ENCODE measurements around the gene UBE3D.

UBE3D gene

DNA sequence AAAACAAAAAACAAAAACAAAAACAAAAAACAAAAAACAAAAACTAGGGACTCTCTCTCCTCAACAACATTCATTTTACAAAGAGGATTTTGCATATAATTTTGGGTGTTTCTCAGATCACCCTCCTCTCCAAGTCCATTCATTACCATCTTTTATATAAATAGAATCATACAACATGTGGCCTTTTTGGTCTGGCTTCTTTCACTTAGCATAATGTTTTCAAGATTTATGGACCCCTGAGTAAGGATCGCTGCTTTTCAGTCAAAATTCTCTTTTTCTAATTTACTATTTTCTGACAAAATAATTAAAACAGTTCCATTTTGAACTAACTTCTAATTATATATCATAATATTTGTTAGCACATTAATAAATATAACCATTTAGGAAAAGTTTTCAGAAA, 94.8 kb downstream of the UBE3D start:
- TF ChIP-seq CTCF (IDR thresholded peaks at IDR 0.05): no peak

DNA sequence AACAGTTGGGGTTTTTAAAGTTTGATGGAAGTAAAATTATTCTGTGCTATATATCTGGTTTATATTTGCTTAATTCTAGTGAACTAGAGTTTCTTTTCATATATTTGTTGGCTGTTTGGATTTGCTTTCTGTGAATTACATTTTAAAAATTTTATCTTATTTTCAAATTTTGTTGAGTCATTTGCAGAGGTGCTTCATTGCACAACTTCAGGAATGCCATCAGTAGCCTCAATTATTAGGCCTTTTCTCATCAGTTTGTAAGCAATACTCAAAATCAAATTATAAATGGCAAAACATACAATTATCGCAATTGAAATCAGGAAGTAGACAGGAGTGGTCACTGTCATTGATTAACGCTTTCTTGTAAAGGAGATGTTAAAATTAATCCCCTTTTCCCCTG, 96.9 kb downstream of the UBE3D start:
- TF ChIP-seq CTCF (IDR thresholded peaks at IDR 0.05): no peak

- no peak for TF ChIP-seq CTCF (IDR thresholded peaks at IDR 0.05)
Measured at GRCh38 chr6:82963191-82963925, 102.3 kb downstream of the UBE3D start.

- TF ChIP-seq CTCF (IDR thresholded peaks at IDR 0.05): no peak
Measured at GRCh38 chr6:82959385-82959941, 106.2 kb downstream of the UBE3D start.

- no peak for TF ChIP-seq CTCF (IDR thresholded peaks at IDR 0.05)
Measured at GRCh38 chr6:82958551-82958950, 107.1 kb downstream of the UBE3D start.

DNA sequence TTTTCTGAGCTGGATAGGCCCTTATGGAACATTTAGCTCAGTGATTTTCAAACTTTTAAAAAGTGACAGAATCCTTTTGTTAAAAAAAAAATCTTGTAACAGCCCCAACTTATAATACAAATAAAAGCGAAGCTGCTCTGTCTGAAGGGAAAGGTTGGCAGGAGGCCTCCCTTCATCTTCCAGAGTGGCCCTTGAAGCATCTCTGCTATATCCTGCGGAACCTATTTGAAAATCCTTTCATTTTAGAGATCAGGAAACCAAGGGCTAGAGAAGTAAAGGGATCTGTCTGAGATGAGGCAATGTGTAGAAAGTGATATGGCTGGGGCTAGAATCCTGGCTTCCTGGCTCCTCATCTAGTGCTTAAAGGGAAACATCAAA, 107.8 kb downstream of the UBE3D start:
- TF ChIP-seq CTCF (IDR thresholded peaks at IDR 0.05): no peak

- no peak for TF ChIP-seq CTCF (IDR thresholded peaks at IDR 0.05)
Measured at GRCh38 chr6:82957171-82957867, 108.3 kb downstream of the UBE3D start.
